RWPE2 (cell line): ENCODE results near the gene NCAPD2.
"Not testable (repeated sequence)": the region's sequence is repeated elsewhere in the genome, so short reads cannot be mapped to it uniquely, and the experiment has no call there.

Experiments used
- ATAC-seq: fragments of 200-7000 bp; cut with Tn5 transposase; 3 replicates; pipeline ENCODE4 v1.9.1; 2021; ENCODE audit warnings: low read depth
- DNase-seq: peaks from one replicate; pipeline ENCODE4 v3.0.0-alpha.2; 2020; ENCODE audit warnings: low spot score
- H3K27ac ChIP-seq: fragments of 450-650 bp; 2 replicates; pipeline ENCODE4 v1.5.1; 2017; ENCODE audit warnings: mild to moderate bottlenecking; ENCODE audit not compliant: poor library complexity, severe bottlenecking
- H3K27me3 ChIP-seq: fragments of 250-450 bp; sonication (Bioruptor Pico); 2 replicates; pipeline ENCODE4 v1.5.1; 2021; ENCODE audit warnings: mild to moderate bottlenecking, moderate library complexity; ENCODE audit not compliant: insufficient read depth, poor library complexity, severe bottlenecking
- H3K36me3 ChIP-seq: fragments of 250-450 bp; sonication (Bioruptor Pico); 2 replicates; pipeline ENCODE4 v1.5.1; 2020; ENCODE audit warnings: low read depth, mild to moderate bottlenecking, moderate library complexity
- H3K4me1 ChIP-seq: fragments of 250-450 bp; sonication (Bioruptor Pico); 2 replicates; pipeline ENCODE4 v1.5.1; 2021; ENCODE audit warnings: mild to moderate bottlenecking, moderate library complexity; ENCODE audit not compliant: insufficient read depth, poor library complexity, severe bottlenecking
- H3K4me3 ChIP-seq: fragments of 250-450 bp; sonication (Bioruptor Pico); 2 replicates; pipeline ENCODE4 v1.5.1; 2021; ENCODE audit warnings: mild to moderate bottlenecking, moderate library complexity; ENCODE audit not compliant: severe bottlenecking
- H3K9me3 ChIP-seq: fragments of 250-450 bp; sonication (Bioruptor Pico); 2 replicates; pipeline ENCODE4 v1.5.1; 2021; ENCODE audit warnings: mild to moderate bottlenecking, moderate library complexity; ENCODE audit not compliant: severe bottlenecking
- CTCF ChIP-seq: fragments of 450-650 bp; IDR thresholded peaks from one replicate; pipeline ENCODE4 v1.5.1; 2017; ENCODE audit warnings: mild to moderate bottlenecking, moderate library complexity; ENCODE audit not compliant: poor library complexity, severe bottlenecking

NCAPD2 gene

GRCh38 chr12:6476489-6476888, 17.4 kb upstream of the NCAPD2 start:
- DNase-seq: no peak
- H3K4me1 ChIP-seq: no peaks in the 10 kb centered on the region
- H3K36me3 ChIP-seq: no peaks in the 10 kb centered on the region
- no peak overlapping the region for H3K4me3 ChIP-seq
- TF ChIP-seq CTCF: no peak
- no peaks in the 10 kb centered on the region for H3K9me3 ChIP-seq
- H3K27ac ChIP-seq: no peak overlapping the region
- H3K27me3 ChIP-seq: no peaks in the 10 kb centered on the region
- ATAC-seq: no peak

GRCh38 chr12:6477601-6478377, 16.1 kb upstream of the NCAPD2 start:
- not testable (repeated sequence) for H3K27me3 ChIP-seq, DNase-seq, H3K9me3 ChIP-seq, ATAC-seq, H3K36me3 ChIP-seq, H3K4me3 ChIP-seq, H3K27ac ChIP-seq, H3K4me1 ChIP-seq

DNA sequence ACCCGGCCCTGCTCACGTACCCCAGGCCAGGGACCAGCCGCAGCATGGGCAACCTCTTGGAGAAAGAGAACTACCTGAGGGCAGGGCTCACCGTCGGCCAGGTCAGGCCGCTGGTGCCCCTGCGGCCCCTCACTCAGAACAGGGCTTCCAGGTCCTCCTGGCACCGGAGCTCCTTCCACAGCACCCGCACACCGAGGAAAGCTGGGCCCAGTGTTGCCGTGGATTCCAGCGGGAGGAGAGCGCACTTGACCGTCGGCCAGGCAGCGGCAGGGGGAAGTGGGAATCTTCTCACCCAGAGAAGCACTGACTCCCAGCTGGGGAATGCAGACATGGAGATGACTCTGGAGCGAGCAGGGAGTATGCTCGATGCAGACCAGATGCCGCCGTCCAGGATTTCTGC, 15.5 kb upstream of the NCAPD2 start:
- ATAC-seq: no peak
- Histone ChIP-seq H3K4me1 (no peaks in the 10 kb centered on the region), H3K36me3 (no peaks in the 10 kb centered on the region), H3K27ac (no peak overlapping the region), H3K9me3 (no peaks in the 10 kb centered on the region), H3K4me3 (no peak overlapping the region), H3K27me3 (no peaks in the 10 kb centered on the region)
- no peak for DNase-seq
- no peak for TF ChIP-seq CTCF

GRCh38 chr12:6488240-6488639, 5.7 kb upstream of the NCAPD2 start:
- no peak overlapping the region for H3K27ac ChIP-seq
- ATAC-seq (no peak), DNase-seq (no peak)
- H3K9me3 ChIP-seq: no peaks in the 10 kb centered on the region
- H3K4me1 ChIP-seq: peaks cover 3% of the 10 kb centered on the region
- H3K4me3 ChIP-seq: no peak overlapping the region
- H3K27me3 ChIP-seq: no peaks in the 10 kb centered on the region
- H3K36me3 ChIP-seq: peaks cover 12% of the 10 kb centered on the region
- TF ChIP-seq CTCF: no peak

DNA sequence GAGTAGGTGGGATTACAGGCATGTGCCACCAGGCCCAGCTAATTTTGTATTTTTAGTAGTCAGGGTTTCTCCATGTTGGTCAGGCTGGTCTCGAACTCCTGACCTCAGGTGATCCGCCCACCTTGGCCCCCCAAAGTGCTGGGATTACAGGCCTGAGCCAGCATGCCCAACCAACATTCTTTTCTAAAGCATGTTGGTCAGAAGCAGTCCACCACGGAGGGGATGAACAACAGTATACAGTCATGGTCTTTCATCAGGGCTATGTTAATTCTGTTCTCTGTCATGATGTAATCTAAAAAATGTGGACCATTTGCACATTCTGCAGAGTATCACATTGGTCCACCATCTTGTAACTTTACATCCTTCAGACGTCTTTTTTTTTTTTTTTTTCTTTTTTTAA, 4.5 kb upstream of the NCAPD2 start:
- H3K4me3 ChIP-seq: no peak overlapping the region
- no peaks in the 10 kb centered on the region for H3K27me3 ChIP-seq
- H3K27ac ChIP-seq: no peak overlapping the region
- no peak for ATAC-seq
- no peaks in the 10 kb centered on the region for H3K9me3 ChIP-seq
- no peak for TF ChIP-seq CTCF
- no peak for DNase-seq
- peaks cover 3% of the 10 kb centered on the region for H3K4me1 ChIP-seq
- H3K36me3 ChIP-seq: peaks cover 13% of the 10 kb centered on the region

DNA sequence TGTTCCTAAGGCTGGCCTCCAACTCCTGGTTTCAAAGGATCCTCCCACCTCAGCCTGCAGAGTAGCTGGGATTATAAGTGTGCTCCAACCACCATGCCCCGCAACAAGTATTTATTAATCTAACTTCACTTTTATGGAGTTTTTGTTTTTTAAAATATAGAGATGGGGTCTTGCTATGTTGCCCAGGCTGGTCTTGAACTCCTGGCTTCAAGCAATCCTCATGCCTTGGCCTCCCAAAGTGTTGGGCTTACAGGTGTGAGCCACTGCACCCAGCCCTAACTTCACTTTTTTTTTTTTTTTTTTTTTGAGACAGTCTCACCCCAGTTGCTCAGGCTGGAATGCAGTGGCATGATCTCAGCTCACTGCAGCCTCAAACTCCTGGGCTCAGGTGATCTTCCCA, 3.2 kb upstream of the NCAPD2 start:
- H3K27me3 ChIP-seq, DNase-seq, H3K27ac ChIP-seq, ATAC-seq, H3K4me3 ChIP-seq, H3K9me3 ChIP-seq: not testable (repeated sequence)
- Histone ChIP-seq H3K36me3 (peaks cover 26% of the 10 kb centered on the region), H3K4me1 (peaks cover 13% of the 10 kb centered on the region)
